B cell (primary cell): ENCODE measurements around the gene COL19A1. TPM values are rescaled to one million over a fixed set of nuclear protein-coding genes. Genes with fewer than 3 reads are reported as not detected.

ENCODE experiments used
- ATAC-seq: fragments of 200-7000 bp; cut with Tn5 transposase; one replicate; pipeline ENCODE4 v1.10.0; 2021; ENCODE audit warnings: low read depth, mild to moderate bottlenecking, moderate number of reproducible peaks, moderate library complexity
- CTCF ChIA-PET: fragments of 350-600 bp; sonication (Branson Sonifier 250); formaldehyde crosslinking; loops from one replicate; lab custom pipeline; 2021; ENCODE audit warnings: antibody characterized with exemption, inconsistent platforms; lab: Charles Lee
- POLR2A ChIA-PET: fragments of 350-600 bp; sonication (Branson Sonifier 250); formaldehyde crosslinking; loops from one replicate; lab custom pipeline; 2021; ENCODE audit warnings: antibody characterized with exemption; lab: Charles Lee
- DNase-seq: peaks from one replicate; pipeline ENCODE4 v3.0.0; 2013
- H2AFZ ChIP-seq: 2 replicates; pipeline ENCODE4 v1.6.1; 2012; ENCODE audit warnings: mild to moderate bottlenecking, low read depth, low read length; ENCODE audit not compliant: insufficient read depth, poor library complexity, severe bottlenecking
- H3K27ac ChIP-seq, 2 donors: 1 replicate in 1 of 2; 2 replicates in 1 of 2; pipeline ENCODE4 v1.5.1; 2012 to 2013; ENCODE audit warnings: low read length in 2 of 2, mild to moderate bottlenecking in 2 of 2, moderate library complexity in 1 of 2
- H3K27me3 ChIP-seq, 4 experiments: fragments of 200-600 bp in 1 of 4; sonication (generic) in 1 of 4; replicated peaks in 1 of 4; 1 replicate in 2 of 4; 2 replicates in 2 of 4; pipeline versions ENCODE4 v1.6.1 to v1.7.0; 2013 to 2016; ENCODE audit warnings: low read length in 3 of 4, mild to moderate bottlenecking in 2 of 4, mixed read lengths in 1 of 4, moderate library complexity in 1 of 4; ENCODE audit not compliant: insufficient read depth in 4 of 4, control insufficient read depth in 3 of 4; ENCODE audit errors: control extremely low read depth in 1 of 4
- H3K36me3 ChIP-seq, 2 experiments: replicated peaks in 1 of 2; 1 replicate in 1 of 2; 2 replicates in 1 of 2; pipeline versions ENCODE4 v1.6.1 to v1.7.1; 2013; ENCODE audit warnings: low read length in 1 of 2; ENCODE audit not compliant: insufficient read depth in 2 of 2, control insufficient read depth in 1 of 2; ENCODE audit errors: control extremely low read depth in 1 of 2, extremely low read depth in 1 of 2
- H3K4me1 ChIP-seq, 2 donors: fragments of 200-600 bp in 1 of 2; sonication (generic) in 1 of 2; 1 replicate in 1 of 2; 2 replicates in 1 of 2; pipeline versions ENCODE4 v1.5.1 to v1.6.1; 2013 to 2017; ENCODE audit warnings: low read length in 2 of 2; ENCODE audit not compliant: control insufficient read depth in 2 of 2, insufficient read depth in 2 of 2
- H3K4me2 ChIP-seq: replicated peaks from 2 replicates; pipeline ENCODE3; 2012; ENCODE audit warnings: mild to moderate bottlenecking, low read depth, low read length; ENCODE audit not compliant: poor library complexity, severe bottlenecking
- H3K4me3 ChIP-seq, 5 experiments: fragments of 200-600 bp in 1 of 5; sonication (generic) in 1 of 5; 1 replicate in 3 of 5; 2 replicates in 2 of 5; pipeline versions ENCODE4 v1.5.1 to v1.7.0; 2011 to 2016; ENCODE audit warnings: low read length in 4 of 5, mild to moderate bottlenecking in 4 of 5, low read depth in 2 of 5, control low read depth in 1 of 5, moderate library complexity in 1 of 5; ENCODE audit not compliant: insufficient read depth in 1 of 5; ENCODE audit errors: control extremely low read depth in 1 of 5, extremely low read depth in 1 of 5
- H3K79me2 ChIP-seq: fragments of 200-600 bp; sonication (generic); one replicate; pipeline ENCODE4 v1.6.0; 2016; ENCODE audit warnings: low read length; ENCODE audit not compliant: control insufficient read depth, insufficient read depth
- H3K9ac ChIP-seq: fragments of 200-600 bp; sonication (generic); 2 replicates; pipeline ENCODE4 v1.6.1; 2017; ENCODE audit warnings: mild to moderate bottlenecking, low read length, moderate library complexity
- H3K9me3 ChIP-seq, 3 donors: one replicate each; pipeline versions ENCODE4 v1.6.1 to v1.7.1; 2013; ENCODE audit warnings: low read length in 2 of 3; ENCODE audit not compliant: control insufficient read depth in 2 of 3, insufficient read depth in 1 of 3; ENCODE audit errors: control extremely low read depth in 1 of 3
- H4K20me1 ChIP-seq: 2 replicates; pipeline ENCODE4 v1.6.0; 2012; ENCODE audit warnings: mild to moderate bottlenecking, low read length; ENCODE audit not compliant: insufficient read depth, control insufficient read depth, poor library complexity, severe bottlenecking
- H3K27ac Mint-ChIP-seq: one replicate; pipeline ENCODE4 v1.8.0; 2021; ENCODE audit warnings: mixed read lengths
- H3K27me3 Mint-ChIP-seq: one replicate; pipeline ENCODE4 v1.8.0; 2021; ENCODE audit warnings: mixed read lengths
- H3K4me1 Mint-ChIP-seq: one replicate; pipeline ENCODE4 v1.8.0; 2021; ENCODE audit warnings: mixed read lengths
- H3K4me3 Mint-ChIP-seq: one replicate; pipeline ENCODE4 v1.8.0; 2021; ENCODE audit warnings: mixed read lengths
- H3K9me3 Mint-ChIP-seq: one replicate; pipeline ENCODE4 v1.8.0; 2022; ENCODE audit warnings: mixed read lengths; ENCODE audit not compliant: insufficient read depth
- CTCF ChIP-seq: fragments of 200-600 bp; IDR thresholded peaks from one replicate; pipeline ENCODE4 v1.8.0; 2022; ENCODE audit warnings: antibody characterized with exemption, mild to moderate bottlenecking
- EZH2 ChIP-seq: IDR thresholded peaks from 2 replicates; pipeline ENCODE4 v1.6.1; 2012; ENCODE audit warnings: borderline replicate concordance, low read depth, mild to moderate bottlenecking, moderate library complexity, low read length; ENCODE audit not compliant: insufficient read depth, poor library complexity, severe bottlenecking
- WGBS: methylation state at CpG from one replicate; pipeline ENCODE4 v1.1.5; 2013; ENCODE audit warnings: missing lambda C conversion rate; ENCODE audit not compliant: insufficient coverage; 5-methylcytosine and 5-hydroxymethylcytosine counted together
- intact Hi-C: fragments of 100-400 bp; cut with micrococcal nuclease; formaldehyde crosslinking; loops from one replicate; pipeline ENCODE4 v1.10.0; 2022
- polyA plus RNA-seq: library from polyadenylated mRNA; depleted of rRNA; stranded (reverse); fragments of >200 nt; gene quantifications from 2 replicates; pipeline ENCODE4 v1.2.3, GENCODE V29; 2012
- total RNA-seq, 2 donors: library from RNA; stranded (reverse); fragments of 120-200 nt in 1 of 2; gene quantifications; 1 replicate in 1 of 2; 2 replicates in 1 of 2; pipeline versions ENCODE4 v1.2.3 to v1.2.4, GENCODE V29; 2013 to 2022

COL19A1 gene
- total and polyA plus RNA-seq, 2 donors (not counting 1 experiment from before 2014, with no cell fraction given): 14.6 to 61.4 TPM

DNA sequence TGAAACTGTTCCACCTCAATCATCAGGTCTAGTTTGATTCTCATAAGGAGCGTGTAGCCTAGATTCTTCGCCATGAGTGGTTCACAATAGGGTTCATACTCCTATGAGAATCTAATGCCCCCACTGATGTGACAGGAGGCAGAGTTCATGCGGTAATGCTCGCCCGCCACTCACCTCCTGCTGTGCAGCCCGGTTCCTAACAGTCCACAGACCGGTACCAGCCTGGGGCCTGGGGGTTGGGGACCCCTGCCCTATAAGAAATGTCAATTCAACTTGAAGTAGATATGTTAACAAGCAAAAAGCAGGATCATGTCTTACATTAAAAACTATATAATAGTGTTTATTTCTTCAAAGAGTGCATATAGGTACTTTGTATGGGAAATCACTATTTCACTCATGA lies 216.5 kb downstream of the COL19A1 start:
- Histone ChIP-seq H4K20me1 (no peaks in the 10 kb centered on the region), H3K27me3 (no peaks in the 10 kb centered on the region), H3K79me2 (no peaks in the 10 kb centered on the region), H3K4me3 (no peak overlapping the region), H3K9ac (no peak overlapping the region), H2AFZ (no peak overlapping the region), H3K4me2 (no peak overlapping the region), H3K27ac (no peak overlapping the region), H3K9me3 (no peaks in the 10 kb centered on the region), H3K4me1 (no peaks in the 10 kb centered on the region), H3K36me3 (peaks cover 0 to 6% of the 10 kb centered on the region in 2 experiments)
- Mint-ChIP-seq H3K27ac (no peak overlapping the region), H3K9me3 (no peaks in the 10 kb centered on the region), H3K4me3 (no peak overlapping the region), H3K27me3 (no peaks in the 10 kb centered on the region), H3K4me1 (no peaks in the 10 kb centered on the region)
- ATAC-seq: no peak
- 100% methylated on average over 4 of the region's 7 CpGs for WGBS
- ChIA-PET CTCF (no interaction called here), POLR2A (no interaction called here)
- intact Hi-C loops: no loop called here
- TF ChIP-seq CTCF: no peak
- TF ChIP-seq EZH2: no peak
- no peak for DNase-seq

- H3K4me2 ChIP-seq: no peak overlapping the region
- no peak overlapping the region for H3K4me3 ChIP-seq
- no peaks in the 10 kb centered on the region for H4K20me1 ChIP-seq
- no peaks in the 10 kb centered on the region for H3K9me3 ChIP-seq
- POLR2A ChIA-PET: no interaction called here
- H3K9ac ChIP-seq: no peak overlapping the region
- no peak overlapping the region for H3K27ac ChIP-seq
- Mint-ChIP-seq H3K27me3 (no peaks in the 10 kb centered on the region), H3K4me1 (no peaks in the 10 kb centered on the region), H3K9me3 (no peaks in the 10 kb centered on the region), H3K4me3 (no peak overlapping the region), H3K27ac (no peak overlapping the region)
- no peak overlapping the region for H2AFZ ChIP-seq
- WGBS: no CpG with 5 or more reads among the region's 1 CpG
- no peak for TF ChIP-seq EZH2
- no peak for TF ChIP-seq CTCF
- no peaks in the 10 kb centered on the region for H3K27me3 ChIP-seq
- CTCF ChIA-PET: no interaction called here
- no peaks in the 10 kb centered on the region for H3K79me2 ChIP-seq
- DNase-seq (no peak), ATAC-seq (no peak)
- H3K36me3 ChIP-seq: no peaks in the 10 kb centered on the region
- no peaks in the 10 kb centered on the region for H3K4me1 ChIP-seq
- intact Hi-C loops: no loop called here
Measured at GRCh38 chr6:70086806-70087205, 220.4 kb downstream of the COL19A1 start.
